CD4-positive, alpha-beta T cell treated with Interleukin-12 subunit alpha and Interleukin-12 subunit beta, for 1 hour (primary cell): ENCODE data around the gene ANKRD65.
"Not testable (repeated sequence)": the region's sequence is repeated elsewhere in the genome, so short reads cannot be mapped to it uniquely, and the experiment has no call there.

ENCODE experiments used
- DNase-seq: peaks from one replicate; pipeline ENCODE4 v3.0.0-alpha.2; 2020

The ANKRD65 gene

DNA sequence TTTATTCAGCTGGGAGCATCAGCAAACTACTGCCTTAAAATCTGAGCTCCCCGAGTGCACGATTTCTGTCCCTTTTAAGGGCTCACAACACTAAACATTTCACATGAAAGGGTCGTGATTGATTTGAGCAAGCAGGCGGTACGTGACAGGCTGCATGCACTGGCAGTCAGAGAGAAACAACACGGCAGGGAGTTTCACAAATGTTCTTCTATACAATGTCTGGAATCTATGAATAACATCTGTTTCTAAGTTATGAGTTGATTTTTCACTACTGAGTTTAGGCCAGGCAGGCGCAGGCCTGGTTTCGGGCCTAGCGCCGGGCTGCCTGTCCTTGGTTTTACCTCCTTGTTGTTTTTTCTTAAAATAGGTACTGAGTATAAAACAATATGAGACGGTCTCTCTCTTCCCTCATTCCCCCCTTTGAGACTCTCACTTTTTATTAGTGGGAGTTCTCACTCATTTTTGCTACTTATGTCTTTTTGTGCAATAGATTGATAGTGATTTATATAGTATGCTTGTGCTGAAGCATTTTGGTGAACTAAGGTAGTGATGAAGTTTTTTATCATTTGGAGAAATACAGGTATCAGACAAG lies 8.7 kb downstream of the ANKRD65 start:
- DNase-seq = not testable (repeated sequence)

DNA sequence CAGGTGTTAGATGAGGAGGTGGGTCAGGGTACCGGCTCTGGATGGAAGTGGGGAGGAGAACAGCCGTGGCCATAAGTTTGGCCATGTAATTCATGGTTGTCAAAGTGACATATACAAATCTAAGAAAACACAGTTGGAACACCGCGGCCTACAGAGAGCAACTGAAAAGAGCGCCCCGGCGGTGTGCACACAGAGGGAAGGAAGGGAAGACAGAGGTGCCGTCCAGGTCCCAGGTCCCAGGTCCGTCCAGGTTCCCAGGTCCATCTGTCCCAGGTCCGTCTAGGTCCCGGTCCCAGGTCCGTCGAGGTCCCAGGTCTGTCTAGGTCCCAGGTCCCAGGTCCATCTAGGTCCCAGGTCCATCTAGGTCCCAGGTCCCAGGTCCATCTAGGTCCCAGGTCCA lies 9.4 kb downstream of the ANKRD65 start:
- DNase-seq = no peak

DNA sequence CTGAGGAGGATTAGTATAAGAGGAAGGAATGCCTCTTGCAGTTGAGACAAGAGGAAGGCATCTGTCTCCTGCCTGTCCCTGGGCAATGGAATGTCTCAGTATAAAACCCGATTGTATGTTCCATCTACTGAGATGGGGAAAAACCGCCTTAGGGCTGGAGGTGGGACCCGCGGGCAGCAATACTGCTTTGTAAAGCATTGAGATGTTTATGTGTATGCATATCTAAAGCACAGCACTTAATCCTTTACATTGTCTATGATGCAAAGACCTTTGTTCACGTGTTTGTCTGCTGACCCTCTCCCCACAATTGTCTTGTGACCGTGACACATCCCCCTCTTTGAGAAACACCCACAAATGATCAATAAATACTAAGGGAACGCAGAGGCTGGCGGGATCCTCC lies 10.8 kb downstream of the ANKRD65 start:
- not testable (repeated sequence) for DNase-seq

DNA sequence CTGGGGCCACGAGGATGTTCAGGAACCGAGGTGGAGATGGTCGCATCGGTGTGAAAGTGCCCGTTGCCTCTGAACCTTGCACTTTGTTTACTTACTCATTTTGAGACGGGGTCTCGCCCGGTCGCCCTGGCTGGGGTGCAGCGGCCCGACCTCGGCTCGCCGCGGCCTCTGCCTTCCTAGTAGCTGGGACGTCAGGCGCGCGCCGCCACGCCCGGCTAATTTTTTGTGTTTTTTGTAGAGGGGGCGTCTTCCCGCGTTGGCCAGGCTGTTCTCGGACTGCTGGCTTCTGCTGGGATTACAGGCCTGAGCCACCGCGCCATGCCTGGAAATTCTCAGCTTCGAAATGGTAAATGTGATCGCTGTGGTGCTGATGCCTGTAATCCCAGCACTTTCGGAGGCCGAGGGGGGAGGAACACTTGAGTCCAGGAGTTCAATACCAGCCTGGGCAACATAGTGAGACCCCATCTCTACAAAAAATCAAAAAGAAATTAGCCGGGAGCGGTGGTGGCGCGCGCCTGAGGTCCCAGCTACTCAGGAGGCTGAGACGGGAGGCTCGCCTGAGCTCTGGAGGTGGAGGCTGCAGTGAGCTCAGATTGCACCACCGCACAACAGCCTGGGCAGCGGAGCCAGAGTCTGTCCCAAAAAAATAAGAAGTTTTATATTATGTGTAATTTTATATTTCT lies 13.3 kb downstream of the ANKRD65 start:
- DNase-seq = peak; percentile 30

DNA sequence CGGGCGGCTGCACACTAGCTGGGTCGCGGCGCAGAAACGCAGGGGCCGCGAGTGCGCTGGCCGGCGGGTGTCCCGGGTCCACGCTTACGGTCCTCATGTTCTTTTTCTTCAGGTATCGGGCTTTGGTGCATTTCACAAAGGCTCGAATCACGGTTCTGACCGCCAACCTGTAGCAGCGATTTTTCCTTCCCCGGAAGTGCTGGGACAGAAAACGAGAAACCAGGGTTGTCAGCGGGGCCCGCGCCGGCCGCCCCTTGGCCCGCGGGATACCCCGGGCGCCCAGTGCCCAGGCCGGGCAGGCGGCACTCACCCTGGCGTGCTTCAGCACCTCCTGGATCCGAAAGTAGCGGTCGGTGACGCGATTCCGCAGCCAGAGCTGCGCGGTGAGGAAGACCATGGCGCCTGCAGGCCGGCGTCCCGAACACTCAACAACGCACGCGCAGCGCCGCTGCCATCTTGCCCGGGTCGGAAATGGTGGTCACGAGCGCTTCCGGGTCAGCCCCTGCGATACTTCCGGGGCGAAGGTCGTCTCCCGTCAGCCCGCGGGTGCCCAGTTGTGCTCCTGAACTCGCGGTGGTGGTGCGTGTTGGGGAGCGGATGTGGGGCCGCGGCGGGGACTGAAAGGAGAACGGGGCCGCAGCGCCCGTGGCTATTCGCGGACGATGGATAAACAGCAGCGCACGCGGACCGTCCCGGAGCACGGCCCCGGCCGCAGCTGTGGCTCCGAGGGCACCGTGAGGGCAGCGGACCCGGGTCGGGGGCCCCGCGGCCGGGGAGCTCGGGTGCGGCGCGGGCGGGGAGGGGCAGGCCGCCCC lies 14.0 kb downstream of the ANKRD65 start, which contains the start of gene MRPL20:
MRPL20 (minus strand) TSS at position 473 of the 815 bp plus-strand sequence; CDS start at position 397, 76 bp downstream.
- DNase-seq = peak; percentile 96

DNA sequence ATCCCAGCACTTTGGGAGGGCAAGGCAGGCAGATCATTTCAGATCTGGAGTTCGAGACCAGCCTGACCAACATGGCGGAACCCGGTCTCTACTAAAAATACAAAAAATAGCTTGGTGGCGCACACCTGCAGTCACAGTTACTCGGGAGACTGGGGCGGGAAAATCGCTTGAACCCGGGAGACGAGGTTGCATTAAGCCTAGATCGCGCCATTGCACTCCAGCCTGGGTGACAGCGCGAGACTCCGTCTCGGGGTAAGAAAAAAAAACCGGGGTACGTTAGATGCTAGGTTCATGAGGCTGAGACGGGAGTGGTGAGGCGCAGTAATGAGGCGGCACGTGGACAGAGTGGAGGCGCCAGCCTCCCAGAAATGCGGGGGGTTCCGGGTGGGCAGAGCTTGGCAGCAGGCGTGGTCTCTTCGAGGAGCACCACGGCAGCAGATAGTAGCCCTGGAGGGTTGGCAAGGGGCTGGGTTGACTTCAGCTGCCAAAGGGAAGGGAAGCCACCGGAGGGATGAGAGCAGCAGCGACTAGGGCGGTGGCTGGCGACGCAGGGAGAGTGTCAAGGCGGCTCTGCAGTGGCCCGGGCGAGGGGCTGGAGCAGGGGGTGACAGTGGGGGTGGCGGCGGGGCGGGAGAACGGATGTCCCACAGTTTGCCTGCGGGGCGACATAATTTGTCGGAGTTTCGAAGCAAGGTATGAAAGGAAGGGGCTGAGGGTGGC lies 14.8 kb downstream of the ANKRD65 start:
- no peak for DNase-seq

DNA sequence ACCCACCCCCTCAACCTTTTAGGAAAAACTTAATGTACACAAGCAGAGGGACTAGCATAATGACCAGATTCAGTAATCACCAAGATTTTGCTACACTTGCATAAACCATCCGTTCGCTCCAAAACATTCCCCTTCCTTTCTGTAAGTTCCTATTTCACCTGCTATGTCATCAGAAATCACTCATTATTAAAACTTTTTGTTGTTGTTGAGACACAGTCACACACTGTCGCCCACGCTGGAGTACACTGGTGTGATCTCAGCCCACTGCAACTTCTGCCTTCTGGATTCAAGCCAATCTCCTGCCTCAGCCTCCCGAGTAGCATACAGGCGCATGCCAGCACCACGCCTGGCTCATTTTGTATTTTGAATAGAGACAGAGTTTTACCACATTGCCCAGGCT lies 17.4 kb downstream of the ANKRD65 start:
- DNase-seq = no peak

DNA sequence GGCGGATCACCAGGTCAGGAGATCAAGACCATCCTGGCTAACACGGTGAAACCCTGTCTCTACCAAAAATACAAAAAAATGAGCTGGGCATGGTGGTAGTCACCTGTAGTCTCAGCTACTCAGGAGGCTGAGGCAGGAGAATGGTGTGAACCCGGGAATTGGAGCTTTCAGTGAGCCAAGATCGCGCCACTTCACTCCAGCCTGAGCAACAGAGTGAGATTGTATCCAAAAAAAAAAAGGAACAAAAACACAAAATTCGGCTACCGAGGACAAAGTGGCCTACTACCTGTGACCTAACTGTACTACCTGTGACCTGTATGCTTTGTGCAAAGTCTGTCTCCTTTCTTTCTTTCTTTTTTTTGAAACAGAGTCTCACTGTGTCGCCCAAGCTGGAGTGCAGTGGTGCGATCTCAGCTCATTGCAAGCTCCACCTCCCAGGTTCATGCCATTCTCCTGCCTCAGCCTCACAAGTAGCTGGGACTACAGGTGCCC lies 18.1 kb downstream of the ANKRD65 start:
- DNase-seq = not testable (repeated sequence)

DNA sequence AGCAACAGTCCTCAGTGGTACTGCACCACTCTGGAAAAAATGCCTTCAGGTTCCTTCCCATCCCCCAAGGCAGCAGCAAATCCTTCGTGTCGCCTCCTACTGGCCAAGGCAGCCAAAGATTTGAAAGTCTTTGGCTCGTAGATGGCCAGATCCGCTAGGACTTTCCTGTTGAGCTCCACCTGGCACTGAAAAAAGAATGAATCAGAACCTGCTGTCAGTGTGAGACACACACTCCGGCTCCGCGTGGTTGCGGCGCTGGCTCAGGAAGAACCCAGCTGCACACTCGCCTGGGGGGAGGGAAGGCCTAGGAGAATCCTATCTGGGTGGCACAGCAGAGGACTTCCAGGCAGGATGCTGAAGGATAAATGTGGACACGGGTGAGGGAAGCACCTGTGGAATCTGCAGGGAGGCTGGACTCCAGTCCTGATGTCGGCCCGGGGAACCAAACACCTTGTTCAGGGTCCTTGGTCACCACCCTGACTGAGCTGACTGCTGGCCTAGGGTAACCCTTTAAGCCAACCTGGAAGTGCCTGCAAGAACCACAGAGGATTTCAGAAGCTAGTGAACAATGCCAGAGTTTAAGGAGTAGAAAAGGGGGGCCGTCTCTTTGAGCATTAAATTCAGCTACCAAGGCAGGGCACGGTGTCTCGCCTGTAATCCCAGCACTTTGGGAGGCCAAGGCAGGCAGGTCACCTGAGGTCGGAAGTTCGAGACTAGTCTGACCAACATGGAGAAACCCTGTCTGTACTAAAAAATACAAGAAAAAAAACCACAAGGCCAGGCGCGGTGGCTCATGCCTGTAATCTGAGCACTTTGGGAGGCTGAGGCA lies 18.8 kb downstream of the ANKRD65 start:
- DNase-seq = peak; percentile 35

DNA sequence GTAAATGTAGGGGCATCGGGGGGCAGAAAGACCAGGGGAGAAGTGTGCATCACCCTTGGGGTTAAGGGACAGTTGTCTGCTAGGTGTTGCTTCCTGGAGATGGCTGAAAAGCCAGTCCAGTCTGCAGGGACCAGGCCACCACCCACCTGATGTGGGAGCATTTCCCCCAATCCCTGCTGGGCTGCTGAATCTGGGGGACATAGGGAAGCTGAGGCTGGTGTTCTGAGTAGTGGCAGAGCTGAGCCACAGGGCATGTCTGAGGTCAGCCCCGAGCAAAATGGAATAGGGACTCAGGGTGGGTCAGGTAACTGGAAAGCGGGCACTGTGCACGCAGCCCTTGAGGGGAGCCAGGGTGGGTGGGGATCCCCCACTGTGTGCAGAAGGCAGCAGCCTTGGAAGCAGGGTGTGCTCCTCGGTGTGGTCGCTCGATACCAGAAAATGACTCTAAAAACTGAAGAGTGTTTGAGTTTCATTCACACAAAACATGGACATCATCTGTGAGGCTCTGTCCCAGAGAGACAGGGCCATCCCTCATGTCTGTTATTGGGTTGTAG lies 19.5 kb downstream of the ANKRD65 start:
- DNase-seq = no peak

DNA sequence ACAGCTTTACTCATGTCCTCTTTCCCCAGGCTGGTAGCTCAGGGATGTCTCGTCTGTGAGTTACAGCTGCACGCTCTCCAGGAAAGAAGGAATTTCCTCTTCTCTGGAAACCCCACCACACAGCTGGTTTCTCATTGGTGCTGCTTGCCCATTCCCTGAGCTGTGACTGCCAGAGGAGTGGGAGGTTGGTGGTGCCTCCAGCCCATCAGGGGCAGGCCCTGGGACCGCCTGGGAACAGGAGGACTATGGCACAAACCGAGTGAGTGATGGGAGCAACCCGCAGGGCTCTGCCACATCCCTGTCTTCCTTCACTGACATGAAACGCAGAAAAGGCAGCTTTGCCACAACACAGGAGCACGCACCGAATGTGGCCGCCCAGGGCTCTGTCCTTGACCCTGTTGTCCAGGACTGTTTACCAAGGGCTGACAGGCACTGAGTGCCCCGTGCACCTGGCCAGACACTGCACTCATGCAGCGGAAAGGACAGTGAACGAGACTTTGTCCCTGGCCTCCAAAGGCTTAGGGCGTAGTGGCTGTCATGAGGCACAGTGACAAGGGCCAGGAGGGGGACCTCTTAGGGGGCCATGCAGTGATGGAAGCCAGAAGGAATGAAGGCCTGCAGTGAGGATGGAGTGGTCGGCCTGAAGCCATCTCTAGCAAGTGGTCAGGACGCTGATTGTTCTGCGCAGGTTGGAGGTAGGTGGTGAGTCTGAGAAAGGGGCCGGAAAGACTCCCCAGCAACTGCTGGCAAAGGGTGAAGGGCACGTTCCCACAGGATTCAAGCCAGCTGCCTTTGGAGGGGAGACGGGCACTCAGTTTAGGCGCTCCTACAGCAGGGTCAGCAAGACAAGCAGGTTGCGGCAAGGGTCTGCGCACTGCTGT lies 20.3 kb downstream of the ANKRD65 start:
- DNase-seq = no peak

DNA sequence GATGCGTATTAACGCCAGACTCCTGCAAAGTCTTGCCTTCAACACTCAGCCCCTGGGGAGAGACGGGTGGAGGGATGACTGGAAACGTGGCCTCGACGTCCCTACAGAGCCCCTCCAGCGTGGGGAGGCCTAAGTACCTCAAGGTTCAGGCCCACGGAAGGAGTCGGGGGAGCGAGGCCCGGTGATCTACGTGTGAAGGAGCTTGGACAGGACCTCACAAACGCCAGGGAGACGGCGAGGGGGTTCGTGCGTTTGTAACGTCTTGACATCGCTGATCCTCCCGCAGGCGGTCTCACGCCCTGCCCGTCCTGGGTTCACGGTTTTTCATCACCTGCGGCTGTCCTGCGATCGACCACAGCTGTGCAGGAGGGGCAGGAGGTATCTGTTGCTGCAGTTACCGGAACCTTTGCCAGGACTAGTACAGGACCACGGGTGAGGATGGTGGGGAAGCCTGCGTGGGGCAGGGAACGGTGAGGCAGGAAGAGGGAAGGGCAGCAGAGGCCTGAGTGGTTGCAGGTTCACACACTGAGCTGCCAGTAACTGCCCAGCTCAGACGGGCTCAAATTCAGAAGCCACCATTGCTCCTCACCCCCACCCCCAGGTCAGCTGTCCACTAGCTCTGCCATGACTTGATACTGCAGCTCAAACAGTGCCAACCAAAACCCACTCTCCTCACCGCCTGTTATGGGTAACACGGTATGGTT lies 21.1 kb downstream of the ANKRD65 start:
- no peak for DNase-seq

DNA sequence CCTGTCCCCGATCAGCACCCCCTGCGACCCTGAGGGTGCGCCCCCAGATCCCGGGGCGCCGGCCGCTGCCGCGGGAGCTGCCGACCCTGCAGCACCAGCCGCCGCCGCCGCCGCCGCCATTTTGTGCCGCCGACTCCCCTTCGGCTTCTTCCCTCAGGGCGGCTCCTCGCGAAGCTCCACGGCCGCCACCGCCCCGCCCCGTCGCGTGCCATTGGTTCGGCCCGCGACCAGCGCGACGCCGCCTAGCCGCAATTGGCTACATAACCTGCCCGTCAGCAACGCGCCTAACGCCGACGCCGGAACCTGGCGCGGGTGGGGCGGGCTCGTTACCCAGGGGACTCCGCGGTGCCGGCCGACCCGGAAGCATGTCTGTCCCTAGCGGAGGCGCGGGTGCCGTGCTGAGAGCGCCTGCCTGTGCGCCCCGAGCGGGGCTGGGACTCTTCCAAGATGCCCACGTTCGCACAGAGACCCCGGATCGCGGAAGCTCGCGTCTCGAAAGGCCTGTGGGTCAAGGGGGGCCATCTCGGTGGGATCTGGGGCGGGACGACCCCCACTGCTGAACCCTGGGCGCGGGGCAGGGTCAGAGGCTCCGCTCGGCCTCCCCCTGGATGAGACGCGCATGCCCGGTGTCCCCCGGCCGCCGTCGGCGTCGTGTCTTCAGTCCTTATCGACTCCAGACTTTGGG lies 21.7 kb downstream of the ANKRD65 start, which contains the start of gene CCNL2:
CCNL2 (minus strand) TSS at position 149 of the 685 bp plus-strand sequence; CDS start at position 120, 29 bp downstream.
- DNase-seq = peak; percentile 99

DNA sequence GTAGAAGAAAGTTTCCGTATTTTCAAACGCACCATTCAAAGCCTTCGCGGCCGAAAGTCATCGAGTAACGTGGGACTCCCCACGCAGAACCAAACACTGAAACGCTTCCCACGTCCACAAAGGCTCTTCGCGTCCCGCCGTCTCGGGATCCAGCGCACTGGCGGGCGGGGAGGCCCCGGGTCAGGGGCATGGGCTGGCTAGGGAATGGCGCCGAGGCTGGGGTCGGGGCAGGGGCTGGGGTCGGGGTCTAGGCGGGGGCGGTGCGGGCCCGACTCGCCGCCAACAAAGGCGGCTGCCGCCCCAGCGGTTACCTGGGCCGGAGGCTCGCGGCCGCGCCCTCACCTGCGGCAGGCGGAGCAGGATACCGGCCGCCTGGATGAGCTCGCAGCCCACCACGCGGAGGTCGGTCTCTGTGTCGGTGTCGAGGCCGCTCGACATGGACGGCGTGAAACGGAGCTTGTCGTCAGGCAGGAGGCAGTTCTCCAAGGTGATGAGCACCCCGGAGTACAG lies 22.3 kb downstream of the ANKRD65 start:
- no peak for DNase-seq

DNA sequence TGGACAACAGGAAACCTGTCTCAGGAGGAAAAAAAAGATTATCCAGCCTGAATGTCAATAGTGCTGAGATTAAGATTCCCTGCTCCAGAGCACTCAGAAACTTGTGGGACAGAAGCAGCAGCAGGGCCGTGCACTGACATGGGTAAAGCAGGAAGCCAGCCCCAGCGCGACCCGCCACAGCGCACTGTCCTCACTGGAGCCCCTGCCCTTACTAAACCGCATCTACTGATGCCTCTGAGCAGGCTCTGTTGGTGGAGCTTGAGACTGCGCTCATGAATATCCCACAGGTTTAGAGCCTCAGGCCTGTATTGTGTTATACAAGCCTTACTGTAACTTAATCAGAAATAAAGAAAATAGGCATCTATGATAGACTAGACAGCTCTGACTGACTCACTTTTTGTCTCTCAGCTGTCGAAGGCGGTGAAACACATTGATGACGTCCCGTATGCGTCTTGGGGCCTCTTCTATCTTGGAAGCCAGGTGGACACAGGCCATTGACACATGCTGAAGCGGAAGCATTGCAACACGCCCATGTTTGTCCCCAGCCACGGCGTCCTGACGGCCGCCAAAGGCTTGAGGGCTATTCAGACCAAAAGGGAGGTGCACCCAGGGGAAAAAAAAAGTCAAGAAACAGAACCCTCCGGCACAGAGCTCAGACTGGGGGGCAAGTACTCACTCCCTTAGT lies 23.1 kb downstream of the ANKRD65 start:
- DNase-seq = no peak

DNA sequence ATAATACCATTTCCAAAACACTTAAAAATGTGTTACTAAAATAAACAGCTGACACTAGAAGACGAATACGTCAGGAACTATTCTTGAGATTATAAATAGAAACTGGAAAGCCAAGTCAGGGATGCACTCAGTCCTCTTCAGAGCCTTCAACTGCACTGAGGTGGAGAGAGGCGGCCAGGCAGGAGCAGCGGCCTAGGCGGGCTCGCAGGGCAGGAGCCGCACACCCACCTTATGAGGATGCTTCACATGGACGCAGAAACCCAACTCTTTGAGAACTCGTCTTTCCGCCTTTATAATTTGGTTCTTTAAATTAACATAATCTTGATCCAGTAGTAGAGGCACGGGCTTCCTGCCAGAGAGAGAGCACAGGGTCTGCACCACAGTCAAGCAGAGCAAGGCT lies 25.9 kb downstream of the ANKRD65 start:
- DNase-seq = no peak

DNA sequence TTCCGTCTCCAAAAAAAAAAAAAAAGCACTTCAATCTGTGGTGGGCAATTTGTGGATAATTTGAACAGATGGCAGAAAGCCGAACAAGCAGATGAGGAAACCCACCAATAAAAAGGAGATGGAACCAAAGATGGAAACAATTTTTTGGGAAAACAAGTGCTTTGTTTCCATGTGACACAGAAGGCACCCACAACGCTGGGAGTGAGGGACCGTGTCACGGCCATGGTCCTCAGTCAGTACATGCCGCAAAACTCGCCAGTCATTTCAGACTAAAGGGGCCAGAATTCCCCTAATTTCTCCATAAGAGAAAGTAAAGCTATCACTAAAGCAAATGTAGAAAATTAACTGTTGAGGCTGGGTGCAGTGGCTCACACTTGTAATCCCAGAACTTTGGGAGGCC lies 27.0 kb downstream of the ANKRD65 start:
- DNase-seq = no peak

DNA sequence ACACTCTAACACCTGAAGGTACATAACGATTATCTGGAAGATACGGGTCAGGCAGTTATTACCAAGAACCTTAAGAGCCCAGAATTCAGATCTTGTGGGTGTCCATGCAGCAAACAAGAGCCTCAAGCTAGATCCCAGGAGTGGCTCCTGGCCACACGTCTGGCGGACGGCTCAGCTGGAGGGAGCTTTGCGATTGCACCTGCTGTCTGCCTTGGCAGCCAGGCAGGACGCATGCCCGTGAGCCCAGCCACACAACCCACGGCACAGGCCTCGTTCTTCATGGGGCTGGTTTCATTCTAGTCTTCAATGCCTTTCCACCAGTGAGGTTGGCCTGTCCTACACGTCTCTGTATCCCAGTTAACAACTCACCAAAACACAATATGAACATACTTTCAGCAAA lies 27.6 kb downstream of the ANKRD65 start:
- no peak for DNase-seq
